Measurements from ENCODE around the gene SLC2A10. TPM values are rescaled to one million over a fixed set of nuclear protein-coding genes. Genes with fewer than 3 reads are reported as not detected.

SLC2A10 gene
- total RNA-seq, 1 experiment from 2014 or later = 0.05 TPM

DNA sequence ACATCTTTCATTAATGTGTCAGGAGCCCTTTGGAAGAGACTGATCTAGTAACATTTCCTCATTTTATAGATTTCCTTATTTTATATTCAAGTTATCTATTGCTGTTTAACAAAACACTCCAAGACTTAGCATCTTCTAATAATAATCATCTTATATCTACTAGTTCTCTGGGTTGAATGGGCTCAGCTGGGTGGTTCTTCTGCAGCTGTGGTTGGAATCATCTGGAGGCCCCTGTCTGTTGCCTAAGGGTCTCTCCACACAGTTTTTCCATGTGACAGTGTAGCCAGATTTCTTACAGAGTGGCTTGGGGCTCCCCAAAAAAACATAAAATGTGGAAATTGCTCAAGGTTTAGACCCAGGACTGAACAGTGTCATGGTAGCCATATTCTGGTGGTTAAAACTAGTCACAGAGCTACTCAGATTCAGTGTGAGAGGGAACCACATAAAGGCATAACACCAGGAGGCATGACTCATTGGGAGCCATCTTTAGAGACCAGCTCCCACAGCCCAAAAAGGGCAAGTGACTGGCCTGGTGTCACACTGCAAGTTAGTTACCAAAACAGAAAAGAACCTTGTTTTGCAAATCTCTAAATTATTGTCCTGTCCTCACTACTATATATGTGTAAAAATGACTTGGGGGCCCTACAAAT, 11.5 kb downstream of the SLC2A10 start:
- H3K4me1 ChIP-seq (ENCODE audit: control insufficient read depth in 1 of 2, insufficient read depth in 2 of 2, low read length in 2 of 2) = peaks cover 0 to 9% of the 10 kb centered on the region in 2 experiments; a peak in 2 of 4 replicates
- TF ChIP-seq SIN3A (IDR thresholded peaks at IDR 0.05; ENCODE audit: low read depth) = no peak
- TF ChIP-seq TCF7L2 (IDR thresholded peaks at IDR 0.05; ENCODE audit: borderline replicate concordance, extremely low read depth, insufficient read depth, insufficient read length) = no peak
- TF ChIP-seq SRF (IDR thresholded peaks at IDR 0.05; ENCODE audit: low read depth) = no peak
- no peak for TF ChIP-seq JUND (IDR thresholded peaks at IDR 0.05)
- TF ChIP-seq, protein P1, sequence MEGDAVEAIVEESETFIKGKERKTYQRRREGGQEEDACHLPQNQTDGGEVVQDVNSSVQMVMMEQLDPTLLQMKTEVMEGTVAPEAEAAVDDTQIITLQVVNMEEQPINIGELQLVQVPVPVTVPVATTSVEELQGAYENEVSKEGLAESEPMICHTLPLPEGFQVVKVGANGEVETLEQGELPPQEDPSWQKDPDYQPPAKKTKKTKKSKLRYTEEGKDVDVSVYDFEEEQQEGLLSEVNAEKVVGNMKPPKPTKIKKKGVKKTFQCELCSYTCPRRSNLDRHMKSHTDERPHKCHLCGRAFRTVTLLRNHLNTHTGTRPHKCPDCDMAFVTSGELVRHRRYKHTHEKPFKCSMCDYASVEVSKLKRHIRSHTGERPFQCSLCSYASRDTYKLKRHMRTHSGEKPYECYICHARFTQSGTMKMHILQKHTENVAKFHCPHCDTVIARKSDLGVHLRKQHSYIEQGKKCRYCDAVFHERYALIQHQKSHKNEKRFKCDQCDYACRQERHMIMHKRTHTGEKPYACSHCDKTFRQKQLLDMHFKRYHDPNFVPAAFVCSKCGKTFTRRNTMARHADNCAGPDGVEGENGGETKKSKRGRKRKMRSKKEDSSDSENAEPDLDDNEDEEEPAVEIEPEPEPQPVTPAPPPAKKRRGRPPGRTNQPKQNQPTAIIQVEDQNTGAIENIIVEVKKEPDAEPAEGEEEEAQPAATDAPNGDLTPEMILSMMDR (IDR thresholded peaks at IDR 0.05 in 2 of 3, conservative IDR thresholded peaks at IDR 0.05 in 1 of 3; ENCODE audit: borderline replicate concordance in 1 of 3, insufficient read depth in 1 of 3, low read depth in 2 of 3, low read length in 2 of 3) = no peak
- TF ChIP-seq EGR1 (IDR thresholded peaks at IDR 0.05; ENCODE audit: low read depth) = no peak
- TF ChIP-seq ZBTB33 (IDR thresholded peaks at IDR 0.05; ENCODE audit: extremely low read depth, insufficient replicate concordance, low read length) = no peak
- TF ChIP-seq FOSL1 (IDR thresholded peaks at IDR 0.05; ENCODE audit: low read depth) = no peak
- TF ChIP-seq CBX3 (IDR thresholded peaks at IDR 0.05; ENCODE audit: low read depth) = no peak
- no peaks in the 10 kb centered on the region for H3K36me3 ChIP-seq (ENCODE audit: control insufficient read depth in 1 of 2, insufficient read depth in 2 of 2, low read length in 2 of 2)
- DNase-seq (ENCODE audit: low read depth, low spot score) = no peak
- H3K4me3 ChIP-seq (replicated peaks in 1 of 2; ENCODE audit: low read depth in 1 of 2, low read length in 2 of 2) = no peak overlapping the region
- intact Hi-C loops (cut with micrococcal nuclease) = no loop called here
- H3K27me3 ChIP-seq (ENCODE audit: insufficient read depth, low read length) = no peaks in the 10 kb centered on the region
- H3K9me2 ChIP-seq (ENCODE audit: insufficient read depth) = no peaks in the 10 kb centered on the region
- no peaks in the 10 kb centered on the region for H3K9me3 ChIP-seq (ENCODE audit: control insufficient read depth in 1 of 2, insufficient read depth in 1 of 2, low read depth in 1 of 2, low read length in 2 of 2)
- no peak overlapping the region for H2AFZ ChIP-seq (ENCODE audit: low read depth, low read length, poor library complexity, severe bottlenecking)
- ChIA-PET RAD21 (ENCODE audit: low non-redundant PET in 1 of 2, low total read pairs in 2 of 2, uncharacterized antibody in 2 of 2, unreplicated experiment in 2 of 2) (no interaction called here), POLR2A (no interaction called here), CTCF (interaction anchor here (1.0 kb wide), 1 partner anchor 19 kb away, joined by 3 read pairs; no protein-coding TSS in a partner anchor)
- no peak overlapping the region for H3K4me2 ChIP-seq (ENCODE audit: low read length)
- no peak overlapping the region for H3K9ac ChIP-seq (ENCODE audit: low read length)
- H3K27ac ChIP-seq (ENCODE audit: low read depth, low read length) = no peak overlapping the region
- no peaks in the 10 kb centered on the region for H3K79me2 ChIP-seq (ENCODE audit: insufficient read depth, low read length)
- no TSS peak for BruUV-seq (replicated peaks)
- no peak for ATAC-seq
- H4K20me1 ChIP-seq (ENCODE audit: insufficient read depth) = no peaks in the 10 kb centered on the region
